H4 (cell line): ENCODE data around the gene TTC1. TPM values are rescaled to one million over a fixed set of nuclear protein-coding genes. Genes with fewer than 3 reads are reported as not detected.
"Not testable (repeated sequence)": the region's sequence is repeated elsewhere in the genome, so short reads cannot be mapped to it uniquely, and the experiment has no call there.

Experiments used
- DNase-seq: peaks from one replicate; pipeline ENCODE4 v3.0.0-alpha.2; 2015; ENCODE audit warnings: low spot score
- total RNA-seq: library from RNA; depleted of rRNA; stranded (reverse); fragments of >200 nt; shearing (Covaris generic); gene quantifications from 2 replicates; pipeline ENCODE4 v1.2.3, GENCODE V29; 2014

Gene TTC1
- total RNA-seq, 1 experiment from 2014 or later = 90.1 TPM

DNA sequence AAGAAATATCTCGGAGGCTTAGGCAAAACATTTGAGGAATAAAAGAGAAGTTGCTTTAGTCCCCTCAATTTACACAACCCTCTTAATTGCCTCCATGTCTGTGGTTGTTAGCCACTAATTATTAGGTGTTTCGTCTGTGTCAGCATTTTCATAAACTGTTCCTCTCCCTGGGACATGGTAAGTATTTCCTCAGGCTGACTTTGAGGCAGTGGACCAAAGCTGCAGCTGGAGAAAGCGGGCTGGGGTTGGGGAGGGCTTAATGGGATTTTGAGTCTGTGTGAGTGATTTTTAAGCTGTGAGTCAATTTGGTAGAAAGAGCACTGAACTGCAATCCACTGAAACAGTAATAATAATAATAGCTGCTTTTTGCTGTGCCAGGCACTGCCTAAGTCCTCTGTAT lies 13.0 kb upstream of the TTC1 start:
- no peak for DNase-seq

DNA sequence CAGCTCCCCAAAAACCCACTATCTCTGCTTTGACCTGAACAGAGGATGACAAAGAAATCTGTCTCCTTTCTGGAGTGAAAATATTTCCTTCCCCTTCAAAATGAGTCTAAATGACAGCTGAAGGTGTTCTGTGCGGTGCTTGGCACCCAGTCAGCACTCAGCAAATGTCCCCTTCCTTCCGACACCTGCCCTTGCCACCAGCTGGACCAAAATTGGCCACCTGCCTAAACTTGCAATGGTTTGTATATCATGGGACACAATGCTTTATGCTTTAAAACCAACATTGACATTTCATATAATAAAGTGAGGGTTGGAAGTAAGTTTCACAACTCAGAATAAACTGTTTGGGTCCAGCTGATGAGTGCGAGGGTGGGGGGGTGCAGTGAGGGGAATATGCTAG lies 7.5 kb upstream of the TTC1 start:
- no peak for DNase-seq

DNA sequence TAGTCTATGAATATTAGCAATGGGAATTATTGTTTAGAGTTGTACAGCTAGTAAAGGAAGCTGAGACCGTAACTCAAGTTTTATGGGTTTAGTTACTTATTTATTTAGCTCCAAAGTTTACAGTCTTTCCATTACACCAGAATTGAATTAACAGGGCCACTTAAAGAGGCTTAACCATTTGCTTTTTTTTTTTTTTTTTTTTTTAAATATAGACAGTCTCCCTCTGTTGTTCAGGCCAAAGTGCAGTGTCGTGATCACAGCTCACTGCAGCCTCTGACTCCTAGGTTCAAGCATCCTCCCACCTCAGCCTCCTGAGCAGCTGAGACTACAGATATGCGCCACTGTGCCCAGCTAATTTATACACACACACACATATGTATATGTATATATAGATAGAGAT lies 1.4 kb upstream of the TTC1 start:
- no peak for DNase-seq

DNA sequence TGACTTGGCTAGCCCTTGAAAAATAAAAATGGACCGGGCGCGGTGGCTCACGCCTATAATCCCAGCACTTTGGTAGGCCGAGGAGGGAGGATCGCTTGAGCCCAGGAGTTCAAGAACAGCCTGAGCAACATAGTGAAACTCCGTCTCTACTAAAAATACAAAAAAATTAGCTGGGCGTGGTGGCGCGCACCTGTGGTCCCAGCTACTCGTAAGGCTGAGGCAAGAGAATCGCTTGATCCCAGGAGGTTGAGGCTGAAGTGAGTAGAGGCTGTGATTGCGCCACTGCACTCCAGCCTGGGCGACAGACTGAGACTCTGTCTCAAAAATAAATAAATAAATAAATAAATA lies 436 bp upstream of the TTC1 start:
- DNase-seq = not testable (repeated sequence)

DNA sequence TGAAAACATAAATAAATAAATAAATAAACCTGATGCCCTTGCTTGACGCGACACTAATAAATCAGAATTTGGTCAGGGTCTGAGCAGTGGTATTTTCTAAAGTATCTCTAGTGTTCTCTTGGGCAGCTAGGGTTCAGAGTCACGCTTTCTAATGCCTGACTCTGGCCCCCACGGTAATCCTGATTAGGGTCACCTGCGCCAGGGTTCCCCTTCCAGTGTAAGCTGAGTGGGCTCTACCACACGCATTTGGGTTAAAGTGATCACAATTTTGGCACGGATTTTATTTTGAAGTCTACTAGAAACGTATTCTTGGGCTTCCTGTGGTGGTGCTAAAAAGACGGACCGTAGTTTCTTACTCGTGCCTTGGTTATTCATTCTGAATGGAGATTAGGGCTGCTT lies 651 bp downstream of the TTC1 start:
- no peak for DNase-seq

DNA sequence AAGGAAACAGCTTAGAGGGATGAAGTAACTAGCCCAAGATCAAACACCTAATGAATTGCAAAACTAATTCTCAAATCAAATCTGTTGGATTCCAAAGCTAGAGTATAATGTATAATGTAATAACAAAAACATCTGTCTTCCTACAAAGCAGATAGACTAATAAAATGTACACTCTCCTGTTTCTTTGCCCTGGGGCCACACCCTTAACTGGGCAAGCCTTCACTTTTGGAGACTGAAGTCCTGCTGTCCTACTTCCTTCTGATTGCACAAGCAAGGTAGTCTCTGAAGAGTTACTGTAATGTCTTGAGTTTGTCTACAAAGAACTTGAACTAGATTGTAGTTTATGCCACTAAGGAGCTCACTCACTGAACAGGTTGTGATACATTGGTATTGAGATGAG lies 2.5 kb downstream of the TTC1 start:
- no peak for DNase-seq

DNA sequence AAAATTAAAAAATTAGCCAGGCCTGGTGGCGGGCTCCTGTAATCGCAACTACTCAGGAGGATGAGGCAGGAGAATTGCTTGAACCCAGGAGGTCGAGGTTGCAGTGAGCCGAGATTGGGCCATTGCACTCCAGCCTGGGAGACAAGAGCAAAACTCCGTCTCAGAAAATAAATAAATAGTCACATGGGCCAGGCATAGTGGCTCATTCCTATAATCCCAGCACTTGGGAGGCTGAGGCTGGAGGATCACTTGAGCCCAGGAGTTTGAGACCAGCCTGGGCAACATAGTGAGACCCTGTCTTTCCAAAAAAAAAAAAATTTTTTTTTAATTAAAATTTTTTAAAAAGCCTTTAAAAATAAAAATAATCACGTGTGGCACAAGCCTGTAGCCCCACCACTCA lies 5.3 kb downstream of the TTC1 start:
- not testable (repeated sequence) for DNase-seq

DNA sequence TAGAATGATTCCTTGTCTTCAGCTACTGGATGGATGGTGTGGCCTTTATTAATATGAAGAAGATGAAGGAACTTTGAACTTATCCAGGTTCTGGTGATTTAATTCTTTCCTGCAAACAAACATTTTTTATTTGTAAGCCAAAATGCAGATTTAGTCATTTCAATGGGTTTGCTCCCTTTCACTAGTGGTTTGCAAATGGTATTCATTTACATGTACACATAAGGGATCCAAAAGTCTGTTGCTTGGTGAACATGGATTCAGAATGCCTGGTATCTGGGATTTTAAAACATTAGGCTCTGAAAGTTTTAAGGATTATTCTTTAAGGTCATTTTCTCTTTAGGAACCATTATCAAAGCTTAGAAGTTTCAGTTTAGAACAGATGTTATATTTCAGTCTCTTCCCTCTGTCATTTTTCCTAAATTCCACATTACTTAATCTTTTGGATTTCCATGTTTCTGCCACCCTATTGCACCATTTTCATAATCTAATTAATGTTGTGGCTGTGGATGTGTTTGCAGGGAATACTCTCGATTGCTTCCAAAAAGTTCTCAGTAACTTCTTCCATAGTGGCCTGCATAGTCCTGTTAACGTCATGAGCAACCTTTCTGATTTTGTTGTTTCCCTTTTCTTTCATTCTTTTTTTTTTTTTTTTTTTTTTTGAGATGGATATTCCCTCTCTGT lies 10.1 kb downstream of the TTC1 start:
- DNase-seq = no peak

DNA sequence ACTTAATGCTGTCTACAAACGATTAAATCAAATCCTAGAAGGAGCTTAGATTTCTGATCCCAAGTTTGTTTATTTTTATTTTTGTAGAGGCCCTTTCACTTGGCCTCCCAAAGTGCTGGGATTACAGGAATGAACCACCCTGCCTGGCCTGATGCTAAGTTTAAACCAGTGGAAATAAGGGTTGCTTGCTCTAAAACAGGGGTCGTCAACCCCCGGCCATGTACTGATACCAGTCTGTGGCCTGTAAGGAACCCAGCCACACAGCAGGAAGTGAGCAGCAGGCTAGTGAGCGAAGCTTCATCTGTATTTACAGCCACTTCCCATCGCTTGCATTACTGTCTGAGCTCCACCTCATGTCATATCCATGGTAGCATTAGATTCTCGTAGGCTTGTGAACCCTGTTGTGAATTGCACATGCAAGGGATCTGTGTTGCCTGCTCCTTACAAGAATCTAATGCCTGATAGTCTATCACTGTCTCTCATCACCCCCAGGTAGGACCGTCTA lies 11.4 kb downstream of the TTC1 start:
- no peak for DNase-seq

DNA sequence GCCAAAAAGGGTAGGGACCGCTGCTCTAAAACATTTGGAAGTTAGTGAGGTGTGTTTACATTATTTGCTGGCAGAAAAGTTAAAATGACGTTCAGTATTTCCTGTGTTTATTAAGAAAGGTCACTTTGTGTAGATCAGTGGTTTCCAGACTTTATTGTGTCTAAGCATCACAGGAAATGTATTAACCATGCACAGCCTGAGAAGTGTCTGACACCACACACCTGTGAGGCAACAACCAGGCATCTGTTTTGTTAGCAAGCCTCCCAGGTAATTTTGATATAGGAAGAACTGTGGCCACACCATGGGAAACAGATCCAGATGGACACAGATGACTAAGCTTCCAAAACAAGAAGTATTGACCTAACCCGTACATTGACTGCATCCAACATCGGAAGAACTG lies 12.0 kb downstream of the TTC1 start:
- peak; percentile 41 for DNase-seq

DNA sequence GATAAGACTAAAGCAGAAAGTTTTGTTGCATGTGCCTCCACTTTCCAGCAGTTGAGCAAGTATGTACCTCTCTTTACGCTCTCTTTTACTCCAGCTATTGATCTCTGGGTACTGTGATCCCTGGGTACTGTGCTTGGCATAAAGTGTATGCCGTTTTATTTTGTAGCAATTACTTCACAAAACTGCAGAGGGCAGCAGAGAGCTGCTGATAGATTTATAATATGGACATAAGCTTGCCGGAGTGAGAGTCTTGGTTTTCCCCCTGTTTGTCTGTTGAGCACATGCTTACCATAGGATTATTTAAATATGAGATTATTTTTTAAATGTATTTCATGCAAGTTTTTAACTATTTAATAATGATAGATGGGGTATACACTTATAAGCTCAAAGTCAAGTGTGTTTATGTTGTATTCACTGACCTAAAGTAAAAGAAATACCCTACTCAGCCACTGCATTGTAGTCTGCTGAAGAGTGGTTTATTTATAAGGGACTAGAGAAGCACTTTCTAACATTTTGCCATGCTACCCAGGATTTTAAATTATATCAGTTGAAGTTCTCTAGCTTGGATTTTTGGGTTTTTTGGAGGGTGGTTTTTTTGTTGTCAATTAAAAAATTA lies 13.0 kb downstream of the TTC1 start:
- DNase-seq = peak; percentile 53

DNA sequence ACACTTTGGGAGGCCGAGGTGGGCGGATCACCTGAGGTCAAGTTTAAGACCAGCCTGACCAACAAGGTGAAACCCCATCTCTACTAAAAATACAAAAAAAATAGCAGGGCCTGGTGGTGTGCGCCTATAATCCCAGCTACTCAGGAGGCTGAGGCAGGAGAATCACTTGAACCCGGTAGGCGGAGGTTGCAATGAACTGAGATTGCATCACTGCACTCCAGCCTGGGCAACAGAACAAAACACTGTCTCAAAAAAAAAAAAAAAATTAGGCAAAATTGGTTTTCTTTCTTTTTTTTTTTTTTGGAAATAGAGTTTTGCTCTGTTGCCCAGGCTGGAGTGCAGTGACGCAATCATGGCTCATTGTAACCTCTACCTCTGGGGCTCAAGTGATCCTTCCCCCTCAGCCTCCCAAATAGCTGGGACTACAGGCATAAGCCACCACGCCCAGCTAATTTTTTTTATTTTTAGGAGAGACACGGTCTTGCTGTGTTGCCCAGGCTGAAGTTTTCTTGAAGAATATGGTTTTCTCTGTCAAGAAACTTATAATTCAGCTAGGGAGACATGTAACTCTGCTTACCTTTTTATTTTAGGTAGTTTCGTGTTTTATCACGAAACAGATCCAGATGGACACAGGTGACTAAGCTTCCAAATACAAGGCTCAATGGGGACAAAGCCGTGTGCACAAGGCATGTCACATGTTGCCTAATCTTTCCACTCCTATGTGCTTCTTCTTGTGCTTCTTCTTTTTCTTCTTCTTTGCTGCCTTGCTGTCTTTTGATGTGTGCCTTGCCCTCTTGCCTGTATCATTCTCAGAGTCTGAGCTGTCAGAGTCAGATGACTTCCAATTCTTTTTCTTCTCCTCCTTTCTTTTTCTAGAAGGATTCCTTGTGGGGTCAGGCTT lies 14.3 kb downstream of the TTC1 start:
- no peak for DNase-seq

DNA sequence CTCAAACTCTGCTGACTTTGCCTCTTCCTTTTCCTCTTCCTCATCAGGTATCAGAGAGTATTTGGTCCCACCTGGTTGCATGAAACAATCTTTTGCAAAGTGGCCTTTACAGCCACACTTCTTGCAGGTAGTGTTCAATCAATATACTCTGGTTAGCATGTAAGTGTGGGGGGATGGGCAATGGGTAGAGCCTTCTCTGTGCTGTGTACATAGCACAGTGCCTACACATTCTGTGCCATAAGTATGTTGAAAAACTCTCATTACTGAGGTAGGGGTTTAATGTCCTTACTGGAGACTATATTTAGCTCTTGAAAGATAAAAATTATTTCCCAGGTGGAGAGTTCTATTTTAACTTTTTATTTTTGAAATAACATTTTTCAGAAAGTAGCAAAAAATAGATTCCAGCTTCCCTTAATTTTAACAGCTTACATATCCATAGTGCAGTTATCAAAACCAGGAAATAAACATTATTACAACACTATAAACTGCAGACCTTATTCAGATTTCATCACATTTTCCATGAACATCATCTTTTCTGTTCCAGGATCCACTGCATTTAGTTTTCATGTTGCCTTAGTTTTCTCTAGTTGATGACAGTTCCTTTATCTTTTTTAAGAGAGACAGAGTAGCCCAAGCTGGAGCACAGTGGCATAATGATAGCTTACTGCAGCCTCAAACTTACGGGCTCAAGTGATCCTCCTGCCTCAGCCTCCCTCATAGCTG lies 15.1 kb downstream of the TTC1 start:
- no peak for DNase-seq

DNA sequence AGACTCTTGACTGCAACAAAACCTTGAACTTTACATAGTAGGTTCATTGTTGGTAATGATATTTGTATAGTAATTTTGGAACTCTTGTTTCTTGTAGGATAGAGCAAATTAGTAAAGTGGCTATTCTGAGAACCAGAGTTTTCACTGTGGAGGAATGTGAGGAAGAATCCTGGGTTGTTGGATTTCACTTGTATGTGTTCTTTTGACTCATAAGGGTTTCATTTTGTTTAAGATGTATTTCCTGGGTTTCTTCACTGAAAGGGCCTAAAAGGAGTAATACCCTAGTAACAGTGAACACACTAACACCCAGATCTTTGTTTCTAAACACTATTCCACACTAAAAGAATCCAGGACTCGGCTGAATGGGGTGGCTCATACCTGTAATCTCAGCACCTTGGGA lies 20.1 kb downstream of the TTC1 start:
- no peak for DNase-seq

DNA sequence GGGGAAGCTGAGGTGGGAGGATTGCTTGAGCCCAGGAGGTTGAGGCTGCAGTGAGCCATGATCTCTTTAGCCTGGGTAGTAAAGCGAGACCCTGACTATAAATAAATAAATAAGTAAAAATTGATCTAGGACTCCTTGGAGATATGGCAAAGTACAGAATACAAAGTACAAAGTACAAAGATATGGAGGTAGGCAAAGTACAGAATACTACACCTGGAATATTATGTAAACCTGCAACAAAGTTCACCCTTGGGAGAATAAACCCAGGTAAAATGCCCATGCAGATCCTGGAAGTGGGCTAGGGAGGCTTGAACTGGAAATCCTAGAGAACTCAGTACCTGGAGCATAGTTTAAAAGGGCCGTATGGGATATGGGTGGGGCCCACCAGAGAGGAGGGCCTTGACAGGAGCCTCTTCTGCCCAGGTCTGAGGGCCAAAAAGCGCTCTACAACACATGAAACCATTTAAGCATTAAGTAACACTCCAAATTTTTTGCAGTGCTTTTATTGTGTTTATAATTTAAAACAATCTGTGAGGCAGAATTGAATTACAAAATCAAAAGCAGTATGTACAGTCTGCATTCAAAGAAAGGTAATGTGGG lies 20.7 kb downstream of the TTC1 start:
- DNase-seq = no peak

DNA sequence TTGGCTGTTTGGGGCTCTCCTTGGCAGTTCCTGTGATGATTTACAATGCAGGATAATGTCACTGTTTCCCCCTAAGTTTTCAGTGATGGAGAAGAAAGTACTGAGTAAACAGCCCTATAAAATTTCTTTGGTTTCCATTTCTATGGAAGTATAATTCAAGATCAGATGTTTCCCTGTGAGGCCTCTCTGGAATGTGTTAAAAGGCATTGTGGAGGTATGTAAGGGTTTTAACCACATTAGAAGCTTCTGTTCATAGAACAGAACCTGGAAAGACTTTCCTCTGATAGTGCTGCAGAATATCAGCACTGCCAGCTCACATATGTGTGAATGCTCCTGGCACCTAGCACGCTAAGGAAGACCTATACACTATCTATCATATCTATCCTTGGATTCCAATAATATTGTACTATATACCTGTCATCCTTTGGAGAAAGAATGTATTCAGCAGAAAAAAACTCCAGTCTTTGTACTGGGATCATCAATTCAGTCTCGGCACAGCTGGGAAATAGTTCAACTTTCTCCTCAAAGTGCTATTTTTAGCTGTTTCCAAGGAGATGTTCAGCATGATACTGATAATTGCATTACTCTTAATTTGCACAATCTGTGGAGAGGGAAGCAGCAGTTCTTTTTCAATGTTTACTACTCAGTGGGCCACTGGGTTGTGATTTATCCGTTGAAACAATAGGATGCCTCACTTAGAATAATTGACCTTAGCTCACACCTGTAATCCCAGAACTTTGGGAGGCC lies 21.9 kb downstream of the TTC1 start:
- no peak for DNase-seq

DNA sequence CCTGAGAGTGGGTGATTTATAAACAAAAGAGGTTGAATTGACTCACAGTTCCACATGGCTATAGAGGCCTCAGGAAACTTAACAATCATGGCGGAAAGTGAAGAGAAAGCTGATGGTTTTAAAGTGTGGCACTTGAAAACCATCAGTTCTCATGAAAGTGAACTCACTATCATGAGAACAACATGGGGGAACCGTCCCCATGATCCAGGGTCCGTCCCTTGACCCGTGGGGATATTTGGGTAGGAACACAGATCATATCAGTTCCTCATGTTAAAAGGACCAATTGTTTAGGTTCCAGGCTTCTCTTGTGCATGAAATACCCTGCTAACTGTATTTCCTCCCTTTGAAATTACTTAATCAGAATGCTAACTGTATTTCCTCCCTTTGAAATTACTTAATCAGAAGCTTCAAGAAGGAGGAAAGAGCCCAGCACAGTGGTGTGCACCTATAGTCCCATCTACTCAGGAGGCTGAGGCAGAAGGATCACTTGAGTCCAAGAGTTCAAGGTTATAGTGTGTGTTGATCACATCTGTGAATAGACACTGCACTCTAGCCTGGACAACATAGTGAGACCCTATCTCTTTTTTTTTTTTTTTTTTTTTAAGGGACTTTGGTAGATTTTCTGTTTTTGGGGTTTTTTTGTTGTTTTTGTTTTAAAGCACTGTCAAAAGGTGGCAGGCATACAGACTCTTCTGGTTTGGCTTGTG lies 24.8 kb downstream of the TTC1 start:
- no peak for DNase-seq

DNA sequence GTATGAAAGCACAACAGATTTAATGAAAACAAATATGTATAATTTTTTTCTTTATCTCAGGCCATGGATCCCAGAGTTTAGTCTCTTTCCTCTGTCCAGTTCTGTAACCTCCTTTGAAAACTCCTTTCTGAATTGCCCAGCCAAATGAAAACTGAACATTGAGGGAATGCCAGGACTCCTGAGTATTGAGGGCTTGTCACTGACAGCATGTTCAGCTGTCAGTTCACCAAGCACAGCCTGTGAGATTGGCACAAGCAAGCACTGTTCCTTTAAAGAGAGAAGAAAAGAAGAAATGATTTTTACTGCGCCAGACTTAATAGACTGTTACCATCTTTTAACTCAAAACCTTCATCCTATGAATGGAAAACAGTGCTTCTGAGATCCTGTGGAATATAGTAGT lies 27.3 kb downstream of the TTC1 start:
- DNase-seq = no peak

DNA sequence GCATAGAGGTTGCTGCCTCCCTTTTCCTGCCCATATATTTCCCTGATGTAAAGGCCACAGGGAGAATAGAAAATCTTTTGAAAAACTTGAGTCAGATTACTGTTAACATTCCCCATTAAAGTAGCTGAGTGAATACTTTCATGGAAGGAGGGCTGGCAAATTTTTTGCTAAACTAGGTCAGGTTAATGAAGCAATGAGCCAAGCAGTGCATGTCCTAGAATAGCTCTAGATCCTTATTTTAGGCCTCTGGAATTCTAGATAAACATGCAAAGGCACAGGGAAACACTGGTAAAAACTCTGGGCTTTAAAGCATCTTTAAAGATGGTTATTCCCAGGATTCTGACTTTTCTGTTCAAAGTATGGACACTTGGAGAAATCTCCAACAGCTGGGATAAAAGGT lies 27.9 kb downstream of the TTC1 start:
- no peak for DNase-seq

DNA sequence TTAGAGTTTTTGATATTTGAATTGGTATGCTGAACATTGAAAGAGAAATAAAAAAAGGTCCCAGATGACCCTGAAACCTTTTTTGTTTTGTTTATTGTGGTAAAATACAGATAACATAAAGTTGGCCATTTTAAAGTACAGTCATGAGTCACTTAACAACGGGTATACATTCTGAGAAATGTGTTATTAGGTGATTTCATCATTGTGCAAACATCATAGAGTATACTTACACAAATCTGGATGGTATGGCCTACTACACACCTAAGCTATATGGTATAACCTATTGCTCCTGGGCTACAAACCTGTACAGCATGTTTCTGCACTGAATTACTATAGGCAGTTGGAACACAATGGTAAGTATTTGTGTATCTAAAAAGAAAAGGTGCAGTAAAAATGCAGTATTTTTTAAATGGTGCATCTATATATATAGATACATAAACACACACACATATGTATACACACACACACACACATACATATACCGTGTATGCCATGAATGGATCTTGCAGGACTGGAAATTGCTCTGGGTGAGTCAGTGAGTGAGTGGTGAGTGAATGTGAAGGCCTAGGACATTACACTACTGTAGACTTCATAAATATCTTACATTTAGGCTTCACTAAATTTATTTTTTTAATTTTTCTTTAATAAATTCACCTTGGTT lies 31.0 kb downstream of the TTC1 start:
- DNase-seq = no peak
